OCI-M2 (cell line): ENCODE results near the gene CNTNAP2.

Source experiments
- DNase-seq: peaks from one replicate; lab custom pipeline; 2025; ENCODE audit not compliant: unreplicated experiment; lab: John Stamatoyannopoulos, UW

CNTNAP2 gene

GRCh38 chr7:146982482-146982881 is 865.9 kb downstream of the CNTNAP2 start:
- no peak for DNase-seq

GRCh38 chr7:146991596-146991995 is 875.0 kb downstream of the CNTNAP2 start:
- DNase-seq: no peak

GRCh38 chr7:146993764-146994163 is 877.2 kb downstream of the CNTNAP2 start:
- DNase-seq: no peak

- no peak for DNase-seq
Observed at GRCh38 chr7:147008530-147008929, 891.9 kb downstream of the CNTNAP2 start.

GRCh38 chr7:147012666-147013065 is 896.1 kb downstream of the CNTNAP2 start:
- no peak for DNase-seq

DNA sequence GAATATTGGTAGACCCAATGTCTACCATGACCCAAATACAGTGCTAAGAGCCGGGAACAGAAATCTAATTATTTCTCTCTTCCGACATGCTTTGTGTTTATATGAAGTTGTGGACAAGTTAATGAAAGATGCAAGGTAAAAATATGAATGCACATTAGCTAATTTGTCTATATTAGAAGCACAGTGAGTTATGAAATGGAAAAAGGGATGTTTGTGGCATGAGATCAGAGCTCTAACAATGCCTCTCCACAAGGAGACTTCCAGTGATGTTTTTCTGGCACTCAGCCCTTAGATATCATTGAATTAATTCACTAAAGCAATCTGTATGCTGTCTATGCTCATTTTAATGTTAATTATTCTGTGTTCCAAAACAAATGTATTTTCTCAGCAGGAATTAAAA is 897.2 kb downstream of the CNTNAP2 start:
- DNase-seq: no peak

GRCh38 chr7:147014286-147014955 is 897.8 kb downstream of the CNTNAP2 start:
- no peak for DNase-seq

DNA sequence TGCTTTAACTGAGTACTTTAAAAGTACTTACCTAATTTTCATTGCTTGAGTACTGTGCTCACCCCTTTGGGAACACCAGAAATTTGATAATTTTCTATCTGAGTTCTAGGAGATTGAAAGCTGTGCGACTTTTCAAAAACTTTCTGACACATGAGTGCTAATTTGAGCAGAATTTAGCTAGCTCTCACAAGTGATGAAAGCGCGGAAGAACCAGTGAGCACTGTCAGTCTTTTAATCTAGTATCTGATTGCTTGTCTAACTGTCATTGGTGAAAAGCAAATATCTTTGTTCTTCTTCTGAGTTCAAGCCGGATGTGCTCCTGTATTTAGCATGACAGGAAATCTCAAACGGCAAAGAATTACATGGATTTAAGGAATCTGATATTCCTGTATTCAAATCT is 899.4 kb downstream of the CNTNAP2 start:
- no peak for DNase-seq

DNA sequence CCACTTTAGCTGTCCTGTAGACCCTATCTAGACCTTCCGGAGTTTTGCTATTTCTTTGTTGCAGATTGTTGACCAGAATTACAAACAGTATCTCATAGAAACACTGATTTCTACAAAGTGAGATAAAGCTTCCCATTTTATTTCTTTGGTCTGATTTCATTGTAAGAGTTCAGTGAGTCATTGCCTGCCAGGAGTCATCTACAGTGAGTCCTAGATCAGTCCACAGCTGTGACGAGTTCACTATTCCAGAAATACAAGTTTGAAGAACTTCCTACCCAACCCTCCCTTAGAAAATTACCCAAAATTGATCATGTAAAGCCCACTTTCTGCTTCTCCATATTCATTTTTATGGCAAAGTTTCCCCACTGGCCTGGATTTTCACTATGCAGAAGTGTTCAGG is 905.5 kb downstream of the CNTNAP2 start:
- DNase-seq: no peak

GRCh38 chr7:147023440-147023839 is 906.8 kb downstream of the CNTNAP2 start:
- DNase-seq: no peak

GRCh38 chr7:147029953-147030352 is 913.4 kb downstream of the CNTNAP2 start:
- no peak for DNase-seq

DNA sequence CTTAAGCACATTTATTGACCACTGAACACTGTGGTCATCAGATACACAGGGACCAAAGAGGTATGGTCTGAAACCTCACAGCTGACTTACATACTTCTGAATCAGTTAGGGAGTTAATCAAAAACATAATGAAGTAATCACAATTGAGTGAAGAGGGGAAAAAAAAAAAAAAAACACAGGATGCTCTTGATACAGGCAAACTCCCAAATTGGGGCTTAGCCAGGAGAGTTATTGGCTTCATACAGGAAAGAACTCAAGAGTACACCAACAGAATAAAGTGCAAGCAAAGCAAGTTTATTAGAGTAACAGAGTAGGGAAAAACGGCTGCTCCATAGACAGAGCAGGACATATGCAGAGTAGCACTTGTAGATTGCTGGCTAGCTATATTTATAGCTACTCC is 917.0 kb downstream of the CNTNAP2 start:
- DNase-seq: no peak

DNA sequence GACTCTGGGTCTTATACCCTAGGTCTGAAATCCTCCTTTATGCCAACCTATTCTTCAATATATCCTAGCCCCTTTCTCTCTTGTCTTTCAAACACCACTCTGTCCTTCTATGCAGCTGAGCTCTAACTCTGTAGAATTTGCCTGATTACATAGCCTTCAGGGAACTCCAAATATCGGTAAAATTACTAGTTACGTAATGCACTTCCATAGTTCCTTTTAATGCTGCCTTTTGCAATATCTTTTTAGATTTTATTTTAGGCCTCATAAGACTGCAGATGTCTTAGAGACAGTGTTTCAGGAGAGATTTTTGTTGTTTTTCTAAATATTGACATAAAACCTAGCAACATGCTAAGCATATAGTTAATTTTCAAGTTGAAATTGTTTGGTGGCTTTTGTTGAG is 924.8 kb downstream of the CNTNAP2 start:
- no peak for DNase-seq

DNA sequence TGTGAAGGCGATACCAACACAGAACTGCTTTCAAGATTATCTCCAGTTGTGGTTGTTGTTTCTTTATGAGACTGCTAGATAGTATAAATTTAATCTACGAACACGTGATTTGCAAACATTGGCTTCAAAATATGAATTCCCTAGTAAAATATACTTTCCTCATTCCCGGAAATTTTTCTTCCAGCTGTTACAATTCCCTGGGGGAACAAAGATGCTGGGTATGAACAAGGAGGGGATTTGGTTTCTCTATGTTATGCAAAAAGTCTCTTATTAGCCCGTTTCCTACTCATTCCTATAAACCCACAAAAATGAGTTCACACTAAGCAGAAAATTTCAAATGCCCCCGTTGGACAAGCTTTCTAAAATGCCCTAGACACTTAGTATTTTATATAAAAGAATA is 928.3 kb downstream of the CNTNAP2 start:
- DNase-seq: no peak

- DNase-seq: no peak
Observed at GRCh38 chr7:147047696-147048095, 931.1 kb downstream of the CNTNAP2 start.

DNA sequence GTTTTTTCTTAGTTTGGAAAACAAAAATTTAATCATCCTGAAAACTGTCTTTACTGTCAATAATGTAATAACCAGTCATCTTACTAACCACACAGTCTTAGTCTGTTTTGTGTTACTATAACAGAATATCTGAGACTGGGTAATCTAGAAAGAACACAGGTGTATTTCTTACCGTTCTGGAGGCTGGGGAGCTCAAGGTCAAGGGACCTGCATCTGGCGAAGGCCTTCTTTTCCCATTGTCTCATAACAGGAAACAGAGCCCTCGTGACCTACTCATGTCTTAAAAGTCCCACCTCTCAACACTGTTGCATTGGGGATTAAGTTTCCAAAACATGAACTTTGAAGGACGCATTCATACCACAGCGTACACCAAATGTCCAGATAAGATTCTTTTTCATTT is 932.3 kb downstream of the CNTNAP2 start:
- DNase-seq: no peak

- no peak for DNase-seq
Observed at GRCh38 chr7:147052818-147053217, 936.2 kb downstream of the CNTNAP2 start.

DNA sequence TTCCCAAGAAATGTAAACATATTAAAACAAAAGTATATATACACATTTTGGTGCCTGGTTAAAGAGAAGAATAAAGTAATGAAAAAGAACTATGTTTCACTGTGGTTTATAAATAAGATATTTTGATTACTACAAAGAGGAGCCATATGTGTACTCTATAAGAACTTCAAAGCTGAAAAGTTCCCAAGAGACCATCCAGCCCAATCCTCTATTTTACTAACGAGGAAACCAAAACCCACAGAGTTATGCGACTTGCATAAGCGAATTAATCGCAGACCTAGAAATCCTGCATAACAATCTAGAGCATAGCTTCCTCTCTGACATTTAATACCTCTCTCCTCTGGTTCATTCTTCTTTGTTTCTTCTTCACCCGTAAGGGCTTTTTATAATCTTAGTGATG is 937.1 kb downstream of the CNTNAP2 start:
- DNase-seq: no peak

GRCh38 chr7:147060070-147060469 is 943.5 kb downstream of the CNTNAP2 start:
- no peak for DNase-seq

DNA sequence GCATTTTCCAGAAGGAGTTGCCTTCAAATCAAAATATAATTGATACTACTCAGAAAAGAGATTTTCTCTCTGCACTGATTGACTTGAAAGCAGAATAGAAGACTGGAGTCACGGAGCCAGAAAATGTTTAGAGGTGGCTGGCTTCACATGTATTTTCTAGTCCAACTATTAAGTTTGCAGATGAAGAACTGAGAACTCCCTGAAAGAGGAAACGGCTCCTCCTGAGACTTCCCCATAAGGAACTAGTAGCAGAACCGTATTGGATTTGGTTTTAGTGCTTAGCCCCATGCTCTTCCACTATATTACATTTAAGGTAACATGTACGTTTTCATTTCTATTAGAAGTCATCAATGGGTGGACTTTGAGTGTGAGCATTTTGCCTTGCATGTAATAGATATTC is 946.3 kb downstream of the CNTNAP2 start:
- no peak for DNase-seq

- no peak for DNase-seq
Observed at GRCh38 chr7:147068842-147069241, 952.2 kb downstream of the CNTNAP2 start.

DNA sequence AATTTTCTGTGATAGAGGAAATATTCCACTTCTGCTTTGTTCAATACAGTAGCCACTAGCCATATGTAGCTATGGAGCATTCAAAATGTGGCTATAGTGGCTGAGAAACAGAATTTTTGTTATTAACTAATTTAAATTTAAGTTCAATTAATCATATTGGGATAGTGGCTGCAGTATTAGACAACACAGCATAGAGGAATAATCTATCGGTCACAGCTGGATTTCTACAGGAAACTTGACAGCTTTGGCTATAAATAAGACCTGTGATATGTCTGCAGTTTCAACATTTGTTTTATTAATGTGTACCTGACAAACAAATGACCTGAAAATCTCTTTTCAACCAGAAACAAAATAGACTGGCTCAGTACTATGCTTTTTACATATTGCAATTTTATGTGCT is 953.2 kb downstream of the CNTNAP2 start:
- no peak for DNase-seq

GRCh38 chr7:147070886-147071285 is 954.3 kb downstream of the CNTNAP2 start:
- no peak for DNase-seq
